ENCODE measurements around the gene GLA. TPM values are rescaled to one million over a fixed set of nuclear protein-coding genes. Genes with fewer than 3 reads are reported as not detected.

GLA gene
- total RNA-seq, 6 donors from 2014 or later: 18.9 to 54.0 (median 30.7) TPM

- ATAC-seq (ENCODE audit: low FRiP score in 2 of 2): no peak
- H3K27ac ChIP-seq: no peak overlapping the region
- no peak overlapping the region for H3K4me3 ChIP-seq
- TF ChIP-seq EP300 (IDR thresholded peaks at IDR 0.05) (no peak), POLR2AphosphoS5 (IDR thresholded peaks at IDR 0.05) (no peak), POLR2A (IDR thresholded peaks at IDR 0.05) (no peak), CTCF (IDR thresholded peaks at IDR 0.05) (no peak)
- H3K27me3 ChIP-seq: no peaks in the 10 kb centered on the region
- H3K36me3 ChIP-seq: no peaks in the 10 kb centered on the region
- WGBS, 2 donors: 69 to 74% methylated on average over 6 of the region's 6 CpGs
- no peaks in the 10 kb centered on the region for H3K9me3 ChIP-seq
- no peak for DNase-seq
- no peaks in the 10 kb centered on the region for H3K4me1 ChIP-seq
Observed at GRCh38 chrX:101369687-101370086, 38.0 kb downstream of the GLA start.

- no peak overlapping the region for H3K4me3 ChIP-seq
- no peaks in the 10 kb centered on the region for H3K9me3 ChIP-seq
- H3K4me1 ChIP-seq: no peaks in the 10 kb centered on the region
- ATAC-seq (ENCODE audit: low FRiP score in 2 of 2): no peak
- no peaks in the 10 kb centered on the region for H3K36me3 ChIP-seq
- DNase-seq: no peak
- no peak overlapping the region for H3K27ac ChIP-seq
- H3K27me3 ChIP-seq: no peaks in the 10 kb centered on the region
- TF ChIP-seq POLR2AphosphoS5 (IDR thresholded peaks at IDR 0.05): no peak
- no peak for TF ChIP-seq EP300 (IDR thresholded peaks at IDR 0.05)
- TF ChIP-seq POLR2A (IDR thresholded peaks at IDR 0.05): no peak
- no peak for TF ChIP-seq CTCF (IDR thresholded peaks at IDR 0.05)
Observed at GRCh38 chrX:101368800-101369199, 38.9 kb downstream of the GLA start.

GRCh38 chrX:101365301-101365795 is 42.4 kb downstream of the GLA start:
- H3K27ac ChIP-seq: no peak overlapping the region
- DNase-seq (no peak), ATAC-seq (ENCODE audit: low FRiP score in 2 of 2) (no peak)
- no peak overlapping the region for H3K4me3 ChIP-seq
- 50 to 80% methylated on average over 1 of the region's 1 CpG for WGBS, 2 donors
- no peaks in the 10 kb centered on the region for H3K4me1 ChIP-seq
- H3K27me3 ChIP-seq: no peaks in the 10 kb centered on the region
- H3K9me3 ChIP-seq: no peaks in the 10 kb centered on the region
- H3K36me3 ChIP-seq: no peaks in the 10 kb centered on the region
- TF ChIP-seq POLR2A (IDR thresholded peaks at IDR 0.05): no peak
- TF ChIP-seq EP300 (IDR thresholded peaks at IDR 0.05): no peak
- TF ChIP-seq CTCF (IDR thresholded peaks at IDR 0.05): no peak
- no peak for TF ChIP-seq POLR2AphosphoS5 (IDR thresholded peaks at IDR 0.05)

- Histone ChIP-seq H3K27me3 (no peaks in the 10 kb centered on the region), H3K4me1 (no peaks in the 10 kb centered on the region), H3K9me3 (no peaks in the 10 kb centered on the region), H3K36me3 (no peaks in the 10 kb centered on the region), H3K4me3 (no peak overlapping the region), H3K27ac (no peak overlapping the region)
- no peak for DNase-seq
- TF ChIP-seq POLR2AphosphoS5 (IDR thresholded peaks at IDR 0.05) (no peak), POLR2A (IDR thresholded peaks at IDR 0.05) (no peak), EP300 (IDR thresholded peaks at IDR 0.05) (no peak), CTCF (IDR thresholded peaks at IDR 0.05) (no peak)
- ATAC-seq (ENCODE audit: low FRiP score in 2 of 2): no peak
Observed at GRCh38 chrX:101362757-101363156, 45.0 kb downstream of the GLA start.

- Histone ChIP-seq H3K27me3 (no peaks in the 10 kb centered on the region), H3K4me1 (no peaks in the 10 kb centered on the region), H3K9me3 (no peaks in the 10 kb centered on the region), H3K27ac (no peak overlapping the region), H3K36me3 (no peaks in the 10 kb centered on the region), H3K4me3 (no peak overlapping the region)
- TF ChIP-seq EP300 (IDR thresholded peaks at IDR 0.05) (no peak), POLR2AphosphoS5 (IDR thresholded peaks at IDR 0.05) (no peak)
- ATAC-seq (ENCODE audit: low FRiP score in 2 of 2) (no peak), DNase-seq (no peak)
- WGBS, 2 donors: 63 to 77% methylated on average over 3 of the region's 3 CpGs
Observed at GRCh38 chrX:101362116-101362515, 45.6 kb downstream of the GLA start.
